Dendritic cell treated with granulocyte-macrophage colony-stimulating factor and Interleukin-4, amounts not matched to agents 40 ng/mL and 50 ng/mL, for 4 days (primary cell): Measurements from ENCODE around the gene NF1.
A peak's percentile ranks its signal among the peaks of the same experiment; 100 is the strongest.
"Not testable (repeated sequence)": the region's sequence is repeated elsewhere in the genome, so short reads cannot be mapped to it uniquely, and the experiment has no call there.

Experiments
- H3K27ac Mint-ChIP-seq: one replicate; pipeline ENCODE4 v1.8.0; 2022; ENCODE audit warnings: mild to moderate bottlenecking, mixed read lengths
- H3K27me3 Mint-ChIP-seq: one replicate; pipeline ENCODE4 v1.8.0; 2022; ENCODE audit warnings: mild to moderate bottlenecking, mixed read lengths
- H3K36me3 Mint-ChIP-seq: one replicate; pipeline ENCODE4 v1.8.0; 2022; ENCODE audit warnings: low read depth, mixed read lengths
- H3K4me1 Mint-ChIP-seq: one replicate; pipeline ENCODE4 v1.8.0; 2022; ENCODE audit warnings: low read depth, mixed read lengths
- H3K4me3 Mint-ChIP-seq: one replicate; pipeline ENCODE4 v1.8.0; 2022; ENCODE audit warnings: mild to moderate bottlenecking, moderate library complexity, mixed read lengths
- H3K9me3 Mint-ChIP-seq: one replicate; pipeline ENCODE4 v1.8.0; 2022; ENCODE audit warnings: mixed read lengths
- intact Hi-C: fragments of 100-400 bp; cut with micrococcal nuclease; formaldehyde crosslinking; loops from one replicate; pipeline ENCODE4 v1.15.0; 2022

Gene NF1

DNA sequence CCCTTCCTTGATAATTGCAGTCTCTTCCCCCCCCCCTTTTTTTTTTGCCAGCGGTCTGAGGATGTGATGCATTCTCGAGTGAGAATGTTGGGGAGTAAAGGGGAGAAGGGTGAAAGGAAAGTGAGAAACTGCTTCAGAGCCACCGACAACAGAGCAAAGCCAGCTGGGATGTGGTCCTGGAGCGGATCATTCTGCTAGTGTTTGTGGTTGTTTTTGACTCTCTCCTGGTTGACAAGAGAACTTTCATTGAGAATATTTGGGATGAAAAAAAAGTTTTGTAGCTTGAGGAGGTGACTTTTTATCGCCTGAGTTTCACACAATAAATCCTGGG lies 1.3 kb downstream of the NF1 start:
- Mint-ChIP-seq H3K4me3 (peak overlapping the region; percentile 80), H3K36me3 (no peaks in the 10 kb centered on the region), H3K27me3 (no peaks in the 10 kb centered on the region), H3K9me3 (no peaks in the 10 kb centered on the region), H3K27ac (peak overlapping the region; percentile 71), H3K4me1 (peaks cover 22% of the 10 kb centered on the region)
- intact Hi-C loops = no loop called here

DNA sequence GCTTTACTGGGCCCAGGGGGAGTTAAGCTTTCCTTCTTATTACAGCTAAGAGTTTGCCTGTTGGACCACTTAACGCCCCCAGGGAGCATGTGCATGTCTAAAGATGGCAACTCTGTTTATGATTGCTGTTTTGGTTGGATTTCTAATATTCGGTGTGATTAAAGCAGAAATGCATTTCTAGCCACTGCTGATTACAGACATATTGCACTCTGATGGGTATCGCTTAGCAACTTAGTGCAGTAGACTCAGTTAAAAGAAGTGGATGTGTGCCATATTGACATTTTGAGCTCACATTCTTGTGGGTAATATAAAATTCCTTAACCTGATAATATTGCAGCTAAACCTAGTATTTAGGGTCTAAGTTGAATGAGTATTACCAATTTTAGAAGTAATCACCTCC lies 4.2 kb downstream of the NF1 start:
- Mint-ChIP-seq H3K4me3 (no peak overlapping the region), H3K27ac (no peak overlapping the region), H3K27me3 (no peaks in the 10 kb centered on the region), H3K9me3 (no peaks in the 10 kb centered on the region), H3K36me3 (no peaks in the 10 kb centered on the region), H3K4me1 (peaks cover 20% of the 10 kb centered on the region)
- intact Hi-C loops = no loop called here

DNA sequence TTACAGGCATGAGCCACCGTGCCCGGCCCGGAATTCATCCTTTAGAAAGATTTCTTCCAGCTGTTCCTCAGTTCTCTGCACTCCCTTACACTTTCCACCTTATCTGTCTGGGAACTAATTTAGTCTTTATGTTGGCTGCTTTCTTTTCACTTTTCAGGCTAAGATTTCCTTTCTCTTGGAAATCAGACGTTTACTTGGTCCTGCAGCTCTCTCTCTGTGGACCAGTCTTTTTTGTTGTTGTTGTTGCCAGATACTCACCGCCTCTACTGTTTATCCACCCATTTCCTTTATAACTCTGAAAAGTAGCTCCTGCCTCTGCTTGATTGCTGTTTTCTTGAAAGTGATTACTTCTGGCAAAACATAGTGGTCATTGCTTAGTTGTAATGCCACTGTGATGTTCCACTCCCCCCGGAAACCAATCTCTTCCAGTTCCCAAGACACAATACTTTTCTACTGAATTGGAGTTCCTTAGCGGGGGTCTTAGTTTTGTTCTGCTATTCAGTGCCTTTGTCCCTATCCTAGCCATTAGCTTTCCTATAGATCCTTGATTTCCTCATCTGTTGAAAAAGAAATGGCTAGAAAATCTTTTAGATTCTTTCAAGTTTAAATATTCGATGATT lies 6.2 kb downstream of the NF1 start:
- H3K4me3 Mint-ChIP-seq = no peak overlapping the region
- H3K9me3 Mint-ChIP-seq = no peaks in the 10 kb centered on the region
- no peaks in the 10 kb centered on the region for H3K27me3 Mint-ChIP-seq
- H3K4me1 Mint-ChIP-seq = peaks cover 14% of the 10 kb centered on the region
- no peak overlapping the region for H3K27ac Mint-ChIP-seq
- no peaks in the 10 kb centered on the region for H3K36me3 Mint-ChIP-seq
- intact Hi-C loops = no loop called here

DNA sequence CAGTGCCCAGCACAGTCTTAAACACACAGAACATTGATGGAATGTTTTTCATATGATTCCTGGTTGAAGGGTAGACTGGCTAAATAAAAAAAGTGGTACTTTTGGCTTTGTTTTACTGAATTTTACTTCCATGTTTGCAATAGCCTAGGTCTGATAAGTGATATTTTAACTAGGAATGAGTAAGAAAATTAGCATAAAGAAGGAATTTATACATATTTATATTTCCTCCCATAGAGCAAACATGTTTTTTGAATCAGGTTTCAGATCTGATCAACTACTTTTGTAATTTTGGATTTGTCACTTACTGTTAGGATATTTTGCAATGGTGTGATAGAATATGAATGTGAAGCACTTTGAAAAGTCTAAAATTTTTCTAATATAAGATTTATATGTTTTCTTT lies 7.2 kb downstream of the NF1 start:
- Mint-ChIP-seq H3K36me3 (no peaks in the 10 kb centered on the region), H3K9me3 (no peaks in the 10 kb centered on the region), H3K4me3 (no peak overlapping the region), H3K27ac (no peak overlapping the region), H3K27me3 (no peaks in the 10 kb centered on the region), H3K4me1 (peaks cover 6% of the 10 kb centered on the region)
- intact Hi-C loops = no loop called here

DNA sequence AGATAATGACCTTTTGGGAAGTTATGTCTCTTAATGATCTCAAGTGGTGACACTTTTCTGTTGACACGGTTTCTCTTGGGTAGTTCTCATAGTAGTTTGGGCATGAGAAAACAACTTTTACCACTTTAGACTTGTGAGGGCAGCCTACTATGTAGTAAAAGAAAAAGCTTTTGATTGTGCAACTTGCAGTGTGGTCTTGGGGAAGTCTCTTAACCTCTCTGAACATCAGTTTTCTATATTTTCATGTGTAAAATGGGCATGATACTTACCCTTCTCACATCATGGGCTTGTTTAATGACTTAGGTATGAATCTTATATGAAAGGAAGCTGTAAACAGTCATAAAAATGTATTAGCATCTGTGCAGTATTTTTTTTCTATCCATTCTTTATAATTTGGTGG lies 11.2 kb downstream of the NF1 start:
- intact Hi-C loops = no loop called here
- H3K27ac Mint-ChIP-seq = no peak overlapping the region
- H3K4me3 Mint-ChIP-seq = no peak overlapping the region
- no peaks in the 10 kb centered on the region for H3K9me3 Mint-ChIP-seq
- peaks cover 20% of the 10 kb centered on the region for H3K4me1 Mint-ChIP-seq
- no peaks in the 10 kb centered on the region for H3K36me3 Mint-ChIP-seq
- no peaks in the 10 kb centered on the region for H3K27me3 Mint-ChIP-seq

DNA sequence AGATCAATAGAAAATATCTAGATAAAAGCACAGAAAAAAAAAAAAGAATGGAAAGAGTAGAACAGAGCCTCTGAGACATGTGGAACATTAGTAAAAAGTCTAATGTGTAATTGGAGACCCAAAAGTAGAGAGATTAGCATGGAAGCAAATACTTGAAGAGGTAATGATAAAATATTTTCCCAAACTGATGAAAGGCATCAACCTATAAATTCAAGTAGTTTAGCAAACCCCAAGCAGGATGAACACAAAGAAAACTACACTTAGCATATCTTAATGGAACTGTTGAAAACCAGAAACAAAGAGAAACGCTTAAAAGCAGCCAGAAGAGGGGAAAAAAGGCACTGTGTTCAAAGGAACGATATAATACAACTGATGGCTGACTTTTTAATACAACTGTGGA lies 16.4 kb downstream of the NF1 start:
- intact Hi-C loops = no loop called here
- Mint-ChIP-seq H3K27me3 (no peaks in the 10 kb centered on the region), H3K9me3 (no peaks in the 10 kb centered on the region), H3K4me1 (peaks cover 14% of the 10 kb centered on the region), H3K27ac (no peak overlapping the region), H3K36me3 (no peaks in the 10 kb centered on the region), H3K4me3 (no peak overlapping the region)

DNA sequence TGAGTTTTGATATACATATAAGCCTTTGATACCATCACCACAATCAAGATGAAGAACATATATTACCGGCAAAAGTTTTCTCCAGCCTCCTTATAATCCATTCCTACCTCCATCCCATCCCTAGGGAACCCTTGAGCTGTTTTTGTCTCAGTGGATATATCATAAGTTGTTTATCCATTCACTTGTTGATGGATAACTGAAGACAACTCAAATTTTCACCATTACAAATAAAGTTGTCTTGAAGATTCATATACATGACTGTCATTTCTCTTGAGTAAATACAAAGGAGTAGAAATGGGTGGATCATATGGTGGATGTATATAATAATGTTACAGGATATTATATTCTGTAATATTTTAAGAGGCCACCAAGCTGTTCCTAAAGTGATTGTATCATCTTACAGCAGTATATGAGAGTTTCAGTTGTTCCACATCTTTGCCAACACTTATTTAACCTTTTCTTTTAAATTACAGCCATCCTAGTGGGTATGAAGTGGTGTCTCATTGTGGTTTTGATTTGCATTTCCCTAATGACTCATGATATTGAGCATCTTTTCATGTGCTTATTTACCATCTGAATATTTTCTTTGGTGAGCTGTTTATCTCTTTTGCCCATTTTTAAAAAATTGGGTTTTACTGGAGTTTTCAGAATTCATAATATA lies 17.4 kb downstream of the NF1 start:
- Mint-ChIP-seq H3K27ac (no peak overlapping the region), H3K9me3 (no peaks in the 10 kb centered on the region), H3K36me3 (no peaks in the 10 kb centered on the region), H3K4me3 (no peak overlapping the region), H3K27me3 (no peaks in the 10 kb centered on the region), H3K4me1 (peaks cover 14% of the 10 kb centered on the region)
- intact Hi-C loops = no loop called here

DNA sequence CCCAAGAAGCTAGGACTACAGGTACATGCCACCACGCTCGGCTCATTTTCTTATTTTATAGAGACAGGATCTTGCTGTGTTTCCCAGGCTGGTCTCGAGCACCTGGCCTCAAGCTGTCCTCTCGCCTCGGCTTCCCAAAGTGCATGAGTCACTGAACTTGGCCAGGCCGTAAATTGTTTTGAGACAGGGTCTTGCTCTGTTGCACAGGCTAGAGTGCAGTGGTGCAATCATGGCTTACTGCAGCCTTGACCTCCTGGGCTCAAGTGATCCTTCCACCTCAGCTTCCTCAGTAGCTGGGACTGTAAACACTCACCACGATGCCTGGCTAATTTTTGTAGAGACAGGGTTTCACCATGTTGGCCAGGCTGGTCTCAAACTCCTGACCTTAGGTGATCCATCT lies 18.6 kb downstream of the NF1 start:
- H3K9me3 Mint-ChIP-seq, H3K27me3 Mint-ChIP-seq, intact Hi-C loops, H3K27ac Mint-ChIP-seq, H3K4me3 Mint-ChIP-seq, H3K36me3 Mint-ChIP-seq: not testable (repeated sequence)
- H3K4me1 Mint-ChIP-seq = peaks cover 14% of the 10 kb centered on the region

DNA sequence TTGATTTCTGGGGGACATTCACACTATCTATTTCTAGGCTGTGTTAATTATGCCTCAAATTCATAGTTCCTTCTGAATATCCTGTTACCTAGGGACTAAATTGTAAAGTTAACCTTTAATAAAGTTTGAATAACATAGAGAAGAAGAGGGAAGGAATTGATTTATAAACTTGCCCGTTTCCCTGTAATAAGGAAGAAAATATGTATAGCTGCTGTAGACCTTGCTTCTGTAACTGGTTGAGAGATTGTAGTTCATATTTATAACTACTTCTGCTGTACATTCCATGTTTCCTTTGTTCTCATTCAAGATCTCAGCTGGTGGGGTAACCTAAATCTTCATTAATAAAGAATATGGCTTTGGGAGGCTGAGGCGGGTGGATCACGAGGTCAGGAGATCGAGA lies 19.2 kb downstream of the NF1 start:
- intact Hi-C loops = no loop called here
- H3K27me3 Mint-ChIP-seq = no peaks in the 10 kb centered on the region
- no peak overlapping the region for H3K27ac Mint-ChIP-seq
- H3K4me1 Mint-ChIP-seq = peaks cover 11% of the 10 kb centered on the region
- no peaks in the 10 kb centered on the region for H3K9me3 Mint-ChIP-seq
- no peak overlapping the region for H3K4me3 Mint-ChIP-seq
- no peaks in the 10 kb centered on the region for H3K36me3 Mint-ChIP-seq

DNA sequence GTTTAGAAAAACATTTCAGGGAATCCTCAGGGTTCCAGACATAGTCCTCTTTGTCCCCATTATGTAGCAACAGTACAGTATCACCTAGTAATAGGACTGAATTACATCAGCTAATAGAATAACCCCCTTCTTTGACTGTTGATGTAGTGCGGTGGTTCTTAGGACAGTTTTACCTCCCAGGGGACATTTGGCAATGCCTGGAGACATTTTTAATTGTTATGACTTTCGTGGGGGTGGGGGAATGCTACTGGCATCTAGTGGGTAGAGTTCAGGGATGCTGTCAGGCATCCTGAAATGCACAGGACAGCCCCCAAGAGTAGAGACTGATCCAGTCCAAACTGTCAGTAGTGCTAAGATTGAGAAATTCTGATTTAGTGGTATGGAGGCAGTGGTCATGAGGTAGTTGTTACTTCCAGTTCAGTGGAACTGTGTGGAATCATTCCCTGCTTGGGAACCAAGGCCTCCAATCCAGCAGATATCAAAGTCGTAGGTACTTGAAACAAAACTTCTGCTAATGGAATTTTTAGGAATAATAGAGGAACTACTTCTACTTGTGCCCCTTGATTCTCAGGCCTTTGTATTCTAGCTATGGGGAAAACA lies 20.3 kb downstream of the NF1 start:
- Mint-ChIP-seq H3K36me3 (no peaks in the 10 kb centered on the region), H3K27me3 (no peaks in the 10 kb centered on the region), H3K4me3 (no peak overlapping the region), H3K9me3 (no peaks in the 10 kb centered on the region), H3K27ac (no peak overlapping the region), H3K4me1 (peaks cover 3% of the 10 kb centered on the region)
- intact Hi-C loops = no loop called here

DNA sequence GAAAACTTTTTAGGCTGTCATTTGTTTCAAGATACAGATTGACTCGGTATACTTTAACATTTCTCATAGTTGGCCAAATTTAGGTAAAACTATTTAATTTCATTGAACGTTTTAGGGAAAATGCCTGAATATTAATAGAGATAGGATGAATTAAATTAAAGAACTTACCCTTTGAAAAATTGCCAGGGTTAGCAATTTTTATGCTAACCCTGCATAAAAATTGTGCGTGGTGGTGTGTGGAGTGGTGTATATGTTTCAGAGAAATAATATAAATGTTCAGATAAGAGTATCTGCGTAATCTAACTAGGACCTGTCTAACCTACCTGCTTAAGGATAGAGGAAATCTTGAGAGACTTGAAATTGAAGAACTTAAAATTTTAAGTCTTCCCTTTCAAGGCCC lies 21.4 kb downstream of the NF1 start:
- Mint-ChIP-seq H3K27me3 (no peaks in the 10 kb centered on the region), H3K36me3 (no peaks in the 10 kb centered on the region), H3K27ac (no peak overlapping the region), H3K4me1 (no peaks in the 10 kb centered on the region), H3K9me3 (no peaks in the 10 kb centered on the region), H3K4me3 (no peak overlapping the region)
- intact Hi-C loops = no loop called here

DNA sequence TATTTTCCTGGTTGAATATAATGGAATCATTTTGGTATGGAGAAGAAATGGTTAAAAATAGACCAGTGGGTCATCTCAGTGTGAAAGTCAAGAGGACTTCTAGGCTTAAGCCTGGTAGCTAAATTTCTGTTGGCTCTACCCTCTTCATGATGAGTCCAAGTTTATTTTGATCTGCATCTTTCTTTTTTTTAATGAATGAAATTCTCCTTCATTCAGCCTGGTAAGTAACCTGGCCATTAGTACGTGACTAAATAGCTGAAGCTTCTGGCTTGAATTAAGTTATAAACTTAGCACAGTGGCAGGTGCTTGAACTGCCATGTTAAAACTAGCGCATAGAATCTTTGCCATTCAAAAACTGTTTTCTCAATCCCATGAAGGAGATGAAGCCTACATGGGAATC lies 28.0 kb downstream of the NF1 start:
- no peaks in the 10 kb centered on the region for H3K27me3 Mint-ChIP-seq
- intact Hi-C loops = no loop called here
- H3K27ac Mint-ChIP-seq = no peak overlapping the region
- H3K9me3 Mint-ChIP-seq = no peaks in the 10 kb centered on the region
- H3K4me3 Mint-ChIP-seq = no peak overlapping the region
- H3K4me1 Mint-ChIP-seq = no peaks in the 10 kb centered on the region
- H3K36me3 Mint-ChIP-seq = no peaks in the 10 kb centered on the region

DNA sequence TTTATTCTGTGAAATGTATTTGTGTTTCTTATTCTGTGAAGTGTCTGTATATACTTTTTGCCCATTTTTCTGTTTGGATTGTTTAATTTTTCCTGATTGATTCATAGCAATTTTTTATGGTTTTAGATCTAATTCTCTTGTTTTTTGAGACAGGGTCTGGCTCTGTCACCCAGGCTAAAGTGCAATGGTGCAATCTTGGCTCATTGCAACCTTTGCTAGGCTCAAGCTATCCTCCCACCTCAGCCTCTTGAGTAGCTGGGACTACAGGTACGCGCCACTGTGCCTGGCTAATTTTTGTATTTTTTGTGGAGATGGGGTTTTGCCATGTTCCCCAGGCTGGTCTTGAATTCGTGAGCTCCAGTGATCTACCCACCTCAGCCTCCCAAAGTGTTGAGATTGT lies 31.5 kb downstream of the NF1 start:
- peaks cover 11% of the 10 kb centered on the region for H3K36me3 Mint-ChIP-seq
- H3K27me3 Mint-ChIP-seq = no peaks in the 10 kb centered on the region
- intact Hi-C loops = no loop called here
- no peak overlapping the region for H3K27ac Mint-ChIP-seq
- H3K9me3 Mint-ChIP-seq = no peaks in the 10 kb centered on the region
- peaks cover 20% of the 10 kb centered on the region for H3K4me1 Mint-ChIP-seq
- H3K4me3 Mint-ChIP-seq = no peak overlapping the region

DNA sequence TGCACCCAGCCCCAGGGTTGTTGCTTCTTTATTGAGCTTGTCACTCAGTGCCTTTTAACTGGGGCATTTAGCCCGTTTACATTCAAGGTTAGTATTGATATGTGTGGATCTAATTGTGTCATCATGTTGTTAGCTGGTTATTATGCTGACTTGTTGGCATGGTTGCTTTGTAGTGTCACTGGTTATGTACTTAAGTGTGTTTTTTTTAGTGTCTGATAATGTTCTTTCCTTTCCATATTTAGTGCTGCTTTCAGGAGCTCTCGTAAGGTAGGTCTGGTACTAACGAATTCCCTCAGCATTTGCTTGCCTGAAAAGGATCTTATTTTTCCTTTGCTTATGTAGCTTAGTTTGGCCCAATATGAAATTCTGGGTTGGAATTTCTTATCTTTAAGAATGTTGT lies 33.5 kb downstream of the NF1 start:
- intact Hi-C loops = no loop called here
- Mint-ChIP-seq H3K36me3 (peaks cover 11% of the 10 kb centered on the region), H3K27me3 (no peaks in the 10 kb centered on the region)

More for the DNA sequence above, 33.5 kb downstream of the NF1 start:
- H3K27ac Mint-ChIP-seq = no peak overlapping the region
- H3K4me3 Mint-ChIP-seq = no peak overlapping the region
- no peaks in the 10 kb centered on the region for H3K9me3 Mint-ChIP-seq
- H3K4me1 Mint-ChIP-seq = peaks cover 22% of the 10 kb centered on the region
